Endothelial cell (in vitro differentiated cells): ENCODE results near the gene LAMA1. TPM values are rescaled to one million over a fixed set of nuclear protein-coding genes. Genes with fewer than 3 reads are reported as not detected.

Experiments used
- DNase-seq: peaks from one replicate; pipeline ENCODE4 v3.0.0; 2021; ENCODE audit warnings: low spot score
- H3K27ac Mint-ChIP-seq: one replicate; pipeline ENCODE4 v1.8.0; 2021; ENCODE audit warnings: mixed read lengths, inconsistent platforms; ENCODE audit not compliant: unreplicated experiment
- H3K27me3 Mint-ChIP-seq: one replicate; pipeline ENCODE4 v1.8.0; 2021; ENCODE audit warnings: mild to moderate bottlenecking, moderate library complexity, mixed read lengths, inconsistent platforms; ENCODE audit not compliant: unreplicated experiment
- H3K36me3 Mint-ChIP-seq: one replicate; pipeline ENCODE4 v1.8.0; 2021; ENCODE audit warnings: mild to moderate bottlenecking, low read depth, mixed read lengths, inconsistent platforms; ENCODE audit not compliant: unreplicated experiment
- H3K4me1 Mint-ChIP-seq: one replicate; pipeline ENCODE4 v1.8.0; 2021; ENCODE audit warnings: mild to moderate bottlenecking, mixed read lengths, inconsistent platforms; ENCODE audit not compliant: unreplicated experiment
- H3K4me3 Mint-ChIP-seq: one replicate; pipeline ENCODE4 v1.8.0; 2021; ENCODE audit warnings: mild to moderate bottlenecking, mixed read lengths, inconsistent platforms; ENCODE audit not compliant: unreplicated experiment
- H3K9me3 Mint-ChIP-seq: one replicate; pipeline ENCODE4 v1.8.0; 2021; ENCODE audit warnings: mixed read lengths, inconsistent platforms; ENCODE audit not compliant: unreplicated experiment
- total RNA-seq: library from RNA; stranded (reverse); fragmentation: NEBNext Ultra II Directional; extraction: Animal tissue kit (Norgen Biotek cat#: 25700); gene quantifications from one replicate; pipeline ENCODE4 v1.2.1, GENCODE V29; 2021; ENCODE audit not compliant: unreplicated experiment
- TF ChIP-seq, protein P1 (sequence below): fragments of 200-600 bp; sonication (generic); IDR thresholded peaks from one replicate; pipeline ENCODE4 v1.5.0; 2021; ENCODE audit warnings: antibody characterized with exemption; ENCODE audit not compliant: unreplicated experiment

The LAMA1 gene
- total RNA-seq, 1 donor from 2014 or later, result 8.7 TPM

DNA sequence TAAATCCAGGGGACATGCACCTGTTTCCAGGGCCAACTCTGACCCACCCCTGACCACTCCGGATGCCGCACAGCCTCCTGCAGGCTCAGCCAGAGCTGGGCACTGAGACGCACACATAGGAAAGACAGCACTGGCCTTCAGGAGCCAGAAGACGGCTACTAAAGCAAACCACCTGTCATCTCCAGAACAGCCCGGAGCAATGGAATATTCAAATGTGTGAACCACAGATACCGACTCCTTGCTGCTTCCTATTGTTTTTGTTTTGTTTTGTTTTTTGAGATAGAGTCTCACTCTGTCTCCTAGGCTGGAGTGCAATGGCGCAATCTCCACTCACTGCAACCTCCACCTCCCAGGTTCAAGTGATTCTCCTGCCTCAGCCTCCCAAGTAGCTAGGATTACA is 94.0 kb downstream of the LAMA1 start:
- Mint-ChIP-seq H3K4me1 (no peaks in the 10 kb centered on the region), H3K4me3 (no peak overlapping the region), H3K27me3 (no peaks in the 10 kb centered on the region), H3K9me3 (no peaks in the 10 kb centered on the region), H3K27ac (no peak overlapping the region), H3K36me3 (no peaks in the 10 kb centered on the region)
- no peak for DNase-seq
- TF ChIP-seq, protein P1, sequence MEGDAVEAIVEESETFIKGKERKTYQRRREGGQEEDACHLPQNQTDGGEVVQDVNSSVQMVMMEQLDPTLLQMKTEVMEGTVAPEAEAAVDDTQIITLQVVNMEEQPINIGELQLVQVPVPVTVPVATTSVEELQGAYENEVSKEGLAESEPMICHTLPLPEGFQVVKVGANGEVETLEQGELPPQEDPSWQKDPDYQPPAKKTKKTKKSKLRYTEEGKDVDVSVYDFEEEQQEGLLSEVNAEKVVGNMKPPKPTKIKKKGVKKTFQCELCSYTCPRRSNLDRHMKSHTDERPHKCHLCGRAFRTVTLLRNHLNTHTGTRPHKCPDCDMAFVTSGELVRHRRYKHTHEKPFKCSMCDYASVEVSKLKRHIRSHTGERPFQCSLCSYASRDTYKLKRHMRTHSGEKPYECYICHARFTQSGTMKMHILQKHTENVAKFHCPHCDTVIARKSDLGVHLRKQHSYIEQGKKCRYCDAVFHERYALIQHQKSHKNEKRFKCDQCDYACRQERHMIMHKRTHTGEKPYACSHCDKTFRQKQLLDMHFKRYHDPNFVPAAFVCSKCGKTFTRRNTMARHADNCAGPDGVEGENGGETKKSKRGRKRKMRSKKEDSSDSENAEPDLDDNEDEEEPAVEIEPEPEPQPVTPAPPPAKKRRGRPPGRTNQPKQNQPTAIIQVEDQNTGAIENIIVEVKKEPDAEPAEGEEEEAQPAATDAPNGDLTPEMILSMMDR, result no peak

DNA sequence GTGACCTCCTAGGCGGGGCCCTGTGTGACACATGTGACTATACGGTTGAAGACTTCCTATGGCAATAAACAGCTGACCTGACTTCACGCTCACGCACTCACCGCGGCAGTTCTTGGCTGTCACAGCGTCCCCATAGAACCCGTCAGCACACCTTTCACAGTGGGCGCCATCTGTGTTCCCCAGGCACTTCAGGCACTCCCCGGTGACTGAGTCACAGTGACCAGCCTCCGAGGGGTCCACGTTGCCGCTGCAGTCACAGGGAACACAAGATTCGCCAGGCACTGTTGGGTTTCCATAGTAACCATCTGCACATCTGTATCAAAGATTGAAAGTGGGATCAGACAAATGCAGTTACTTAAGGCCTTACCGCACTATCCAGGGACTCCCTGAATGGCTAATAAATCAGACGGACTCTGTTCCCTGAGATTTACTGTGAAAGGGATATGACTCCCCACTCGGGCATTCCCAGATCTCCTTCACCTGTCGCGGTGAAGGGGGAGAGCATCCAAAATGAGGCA is 94.5 kb downstream of the LAMA1 start:
- no peak overlapping the region for H3K27ac Mint-ChIP-seq
- TF ChIP-seq, protein P1, result no peak
- no peak overlapping the region for H3K4me3 Mint-ChIP-seq
- no peaks in the 10 kb centered on the region for H3K36me3 Mint-ChIP-seq
- no peaks in the 10 kb centered on the region for H3K27me3 Mint-ChIP-seq
- H3K4me1 Mint-ChIP-seq, result no peaks in the 10 kb centered on the region
- no peaks in the 10 kb centered on the region for H3K9me3 Mint-ChIP-seq
- no peak for DNase-seq

DNA sequence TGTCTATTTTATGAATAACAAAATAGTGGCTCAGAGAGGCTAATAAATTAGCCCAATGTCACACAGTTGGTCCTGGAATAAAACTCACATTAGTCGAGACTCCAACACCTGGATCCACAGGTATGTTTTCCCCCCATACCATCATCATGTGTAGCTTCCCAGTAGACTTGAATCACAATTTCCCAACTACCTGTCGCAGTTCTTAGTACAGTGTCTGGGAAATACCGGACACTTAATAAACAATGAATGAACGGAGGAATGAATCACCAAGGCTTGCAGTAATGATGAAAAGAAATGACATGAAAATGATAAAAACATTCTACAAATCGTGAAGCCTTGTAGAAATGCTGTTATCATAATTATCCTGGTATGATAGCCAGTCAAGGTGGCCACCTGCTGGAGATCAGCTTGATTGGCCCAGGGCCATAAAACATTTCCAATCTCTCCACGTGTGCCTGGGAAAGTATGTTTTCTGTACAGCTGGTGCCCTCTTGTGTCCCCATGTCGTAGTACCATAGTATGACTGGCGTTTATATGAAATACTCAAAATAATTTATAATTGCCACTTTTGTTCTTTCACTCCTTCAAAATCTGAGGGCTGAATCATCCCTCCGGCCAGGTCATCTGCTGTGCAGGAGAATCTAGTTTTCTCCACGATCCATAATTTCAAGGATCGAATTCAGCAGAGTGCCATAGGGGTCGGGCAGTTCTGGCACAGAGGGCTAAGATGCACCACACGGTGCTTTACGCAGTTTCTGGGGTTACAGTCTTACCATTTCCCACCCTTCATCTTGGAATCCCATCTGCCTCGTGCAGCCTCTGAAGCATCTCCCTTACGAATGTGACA is 95.4 kb downstream of the LAMA1 start:
- H3K36me3 Mint-ChIP-seq, result no peaks in the 10 kb centered on the region
- no peaks in the 10 kb centered on the region for H3K4me1 Mint-ChIP-seq
- H3K4me3 Mint-ChIP-seq, result no peak overlapping the region
- DNase-seq, result peak; percentile 49
- no peaks in the 10 kb centered on the region for H3K27me3 Mint-ChIP-seq
- no peaks in the 10 kb centered on the region for H3K9me3 Mint-ChIP-seq
- TF ChIP-seq, protein P1, result peak; percentile 60
- H3K27ac Mint-ChIP-seq, result no peak overlapping the region

DNA sequence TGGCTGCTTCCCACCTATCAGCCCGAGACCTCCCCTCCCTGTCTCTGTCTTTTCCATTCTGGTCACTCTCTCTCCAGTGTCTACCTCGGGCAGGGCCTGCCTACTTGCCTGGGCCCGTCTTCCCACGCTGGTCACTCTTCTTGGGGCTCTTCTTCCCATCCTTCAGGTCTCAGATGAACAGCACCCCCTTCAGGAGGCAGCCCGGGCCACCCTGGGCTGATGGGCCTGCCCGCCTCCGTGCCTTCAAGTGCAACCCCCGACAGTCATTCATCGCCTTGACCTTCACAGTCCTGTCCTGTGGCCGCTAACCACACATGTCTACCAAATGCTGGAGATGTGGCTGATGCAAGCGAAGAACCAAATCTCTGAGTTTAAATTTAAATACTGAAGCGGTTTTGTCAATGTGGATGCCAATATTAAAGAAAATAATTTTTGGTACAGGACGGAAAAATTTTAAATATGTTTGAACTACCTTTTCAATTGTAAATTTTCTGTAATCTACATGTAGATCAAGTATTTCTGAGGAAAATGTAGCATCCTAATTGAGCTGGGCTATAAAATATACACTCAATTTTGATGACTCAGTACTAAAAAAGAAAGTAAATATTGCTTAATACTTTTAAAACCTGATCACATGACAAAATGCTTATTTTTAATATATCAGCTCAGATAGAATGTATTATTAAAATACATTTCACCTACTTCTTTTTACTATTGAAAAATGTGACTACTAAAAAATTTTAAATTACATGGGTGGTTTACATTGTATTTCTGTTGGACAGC is 96.4 kb downstream of the LAMA1 start:
- peak; percentile 17 for DNase-seq
- no peaks in the 10 kb centered on the region for H3K27me3 Mint-ChIP-seq
- no peak overlapping the region for H3K4me3 Mint-ChIP-seq
- H3K27ac Mint-ChIP-seq, result no peak overlapping the region
- no peaks in the 10 kb centered on the region for H3K9me3 Mint-ChIP-seq
- H3K4me1 Mint-ChIP-seq, result no peaks in the 10 kb centered on the region
- no peaks in the 10 kb centered on the region for H3K36me3 Mint-ChIP-seq
- TF ChIP-seq, protein P1, result no peak

DNA sequence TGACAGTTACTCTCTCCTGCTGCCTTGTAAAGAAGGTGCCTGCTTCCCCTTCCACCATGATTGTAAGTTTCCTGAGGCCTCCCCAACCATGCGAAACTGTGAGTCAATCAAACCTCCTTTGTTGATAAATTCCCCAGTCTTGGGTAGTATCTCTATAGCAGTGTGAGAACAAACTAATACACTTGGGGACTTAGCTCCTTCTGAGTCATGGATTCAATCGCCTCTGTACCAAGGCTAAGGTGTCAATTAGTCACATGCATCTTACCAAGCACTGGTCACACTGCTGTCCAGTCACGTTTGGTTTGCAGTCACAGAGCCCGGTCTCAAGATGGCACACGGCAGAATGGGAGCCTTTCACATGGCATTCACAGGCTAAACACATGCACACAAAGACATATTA is 100.6 kb downstream of the LAMA1 start:
- TF ChIP-seq, protein P1, result no peak
- Mint-ChIP-seq H3K9me3 (no peaks in the 10 kb centered on the region), H3K27me3 (peaks cover 1% of the 10 kb centered on the region), H3K36me3 (no peaks in the 10 kb centered on the region), H3K4me1 (no peaks in the 10 kb centered on the region), H3K27ac (no peak overlapping the region), H3K4me3 (no peak overlapping the region)
- no peak for DNase-seq
